ENCODE results near the gene DAZAP1.

GRCh38 chr19:1461862-1462261, 54.5 kb downstream of the DAZAP1 start:
- TF ChIP-seq CTCF (IDR thresholded peaks at IDR 0.05 in 4 of 5, conservative IDR thresholded peaks at IDR 0.05 in 1 of 5) (no peak), POLR2A (IDR thresholded peaks at IDR 0.05) (no peak)

Data from gastrocnemius medialis (tissue), 4 donors.